ENCODE results near the gene HPS3. TPM values are rescaled to one million over a fixed set of nuclear protein-coding genes. Genes with fewer than 3 reads are reported as not detected.

The HPS3 gene
- polyA plus RNA-seq, 2 of the 4 experiments (the other 2 are of a cell fraction), result 28.4 to 48.0 TPM

- TF ChIP-seq SMC3 (IDR thresholded peaks at IDR 0.05), result no peak
- TF ChIP-seq ZSCAN20 (CRISPR knock-in tag; IDR thresholded peaks at IDR 0.05), result no peak
- no peak for TF ChIP-seq HOXB5 (CRISPR knock-in tag; IDR thresholded peaks at IDR 0.05)
- TF ChIP-seq CHD4 (IDR thresholded peaks at IDR 0.05; ENCODE audit: borderline replicate concordance), result no peak
- no peak for TF ChIP-seq NR3C1 (IDR thresholded peaks at IDR 0.05)
- no peak for TF ChIP-seq BHLHE40 (IDR thresholded peaks at IDR 0.05; ENCODE audit: low read depth, low read length)
- no peak for TF ChIP-seq HDAC2 (IDR thresholded peaks at IDR 0.05)
- no peak for TF ChIP-seq RARB (CRISPR knock-in tag; IDR thresholded peaks at IDR 0.05)
- no peak for TF ChIP-seq BCL3 (IDR thresholded peaks at IDR 0.05)
- TF ChIP-seq TP53 (CRISPR knock-in tag; IDR thresholded peaks at IDR 0.05), result no peak
- TF ChIP-seq RAD21 (conservative IDR thresholded peaks at IDR 0.05 in 1 of 2, IDR thresholded peaks at IDR 0.05 in 1 of 2), result no peak
Observed at GRCh38 chr3:149101641-149102040, 27.8 kb upstream of the HPS3 start (continued).

- Histone ChIP-seq H3K4me1 (no peaks in the 10 kb centered on the region), H3K27ac (no peak overlapping the region), H3K4me3 (no peak overlapping the region), H3K4me2 (no peak overlapping the region), H3K9me3 (no peaks in the 10 kb centered on the region)
- 88% methylated on average over 3 of the region's 3 CpGs for WGBS (ENCODE audit: missing lambda C conversion rate)
- TF ChIP-seq CHD2 (IDR thresholded peaks at IDR 0.05; ENCODE audit: low read length, partially characterized antibody), result no peak
- TF ChIP-seq CHD4 (IDR thresholded peaks at IDR 0.05; ENCODE audit: borderline replicate concordance), result no peak
- no peak for TF ChIP-seq ZSCAN20 (CRISPR knock-in tag; IDR thresholded peaks at IDR 0.05)
- TF ChIP-seq RCOR1 (IDR thresholded peaks at IDR 0.05; ENCODE audit: low read depth, low read length), result no peak
- no peak for TF ChIP-seq E2F6 (IDR thresholded peaks at IDR 0.05; ENCODE audit: borderline replicate concordance, low read depth)
- no peak for TF ChIP-seq POLR2A (IDR thresholded peaks at IDR 0.05; ENCODE audit: low read length)
- no peak for TF ChIP-seq NFE2L2 (conservative IDR thresholded peaks at IDR 0.05; ENCODE audit: low read length)
- TF ChIP-seq RNF2 (IDR thresholded peaks at IDR 0.05; ENCODE audit: borderline replicate concordance, low read depth), result no peak
- no peak for TF ChIP-seq ZFP36 (IDR thresholded peaks at IDR 0.05; ENCODE audit: borderline replicate concordance, partially characterized antibody)
- no peak for TF ChIP-seq ESRRA (IDR thresholded peaks at IDR 0.05; ENCODE audit: borderline replicate concordance, low read length)
- TF ChIP-seq POLR2AphosphoS2 (conservative IDR thresholded peaks at IDR 0.05; ENCODE audit: low read length), result no peak
- no peak for TF ChIP-seq HOXB5 (CRISPR knock-in tag; IDR thresholded peaks at IDR 0.05)
- TF ChIP-seq ELK1 (IDR thresholded peaks at IDR 0.05; ENCODE audit: low read depth, low read length), result no peak
- CTCF ChIA-PET, result no interaction called here
- no peak for ATAC-seq
- FAIRE-seq, result no peak
- no peak for DNase-seq (ENCODE audit: low read depth in 1 of 2, low spot score in 1 of 2)
- POLR2A ChIA-PET, result no interaction called here
Observed at GRCh38 chr3:149104484-149104883, 25.0 kb upstream of the HPS3 start.

GRCh38 chr3:149114458-149114857 is 15.0 kb upstream of the HPS3 start:
- Histone ChIP-seq H3K27ac (no peak overlapping the region), H3K4me3 (no peak overlapping the region), H3K4me1 (no peaks in the 10 kb centered on the region), H3K9me3 (no peaks in the 10 kb centered on the region), H3K4me2 (no peak overlapping the region)
- CTCF ChIA-PET, result no interaction called here
- no peak for FAIRE-seq
- POLR2A ChIA-PET, result no interaction called here
- TF ChIP-seq EHF (CRISPR knock-in tag; IDR thresholded peaks at IDR 0.05) (no peak), MYC (IDR thresholded peaks at IDR 0.05; ENCODE audit: borderline replicate concordance, low read length) (no peak), RARB (CRISPR knock-in tag; IDR thresholded peaks at IDR 0.05) (no peak), MAFK (IDR thresholded peaks at IDR 0.05; ENCODE audit: partially characterized antibody) (no peak), NR3C1 (IDR thresholded peaks at IDR 0.05) (no peak), POLR2A (IDR thresholded peaks at IDR 0.05; ENCODE audit: low read length) (no peak), EP300 (IDR thresholded peaks at IDR 0.05) (no peak), HOXB13 (CRISPR knock-in tag; IDR thresholded peaks at IDR 0.05; ENCODE audit: low read depth) (no peak), CBX8 (IDR thresholded peaks at IDR 0.05) (no peak), JUN (IDR thresholded peaks at IDR 0.05) (no peak), KDM1A (IDR thresholded peaks at IDR 0.05; ENCODE audit: low read depth) (no peak)
- WGBS (ENCODE audit: missing lambda C conversion rate), result 92% methylated on average over 1 of the region's 1 CpG
- no peak for DNase-seq (ENCODE audit: low read depth in 1 of 2, low spot score in 1 of 2)
- no peak for ATAC-seq
